ENCODE data around the gene ERCC5.

- TF ChIP-seq POLR2AphosphoS5 (IDR thresholded peaks at IDR 0.05; ENCODE audit: control insufficient read depth, insufficient read depth, low read depth, low read length) (no peak), CSDE1 (IDR thresholded peaks at IDR 0.05) (no peak), EGR1 (conservative IDR thresholded peaks at IDR 0.05) (no peak), TRIM28 (IDR thresholded peaks at IDR 0.05) (no peak), ZNF197 (CRISPR knock-in tag; IDR thresholded peaks at IDR 0.05; ENCODE audit: low read depth) (no peak), HDAC2 (IDR thresholded peaks at IDR 0.05) (no peak), EP400 (IDR thresholded peaks at IDR 0.05) (no peak), NFRKB (IDR thresholded peaks at IDR 0.05; ENCODE audit: low read depth) (no peak), YY1 (IDR thresholded peaks at IDR 0.05; ENCODE audit: borderline replicate concordance in 1 of 3, control insufficient read depth in 1 of 3, extremely low read depth in 1 of 3, insufficient read depth in 3 of 3, insufficient read length in 1 of 3, insufficient replicate concordance in 2 of 3, low read depth in 1 of 3, low read length in 2 of 3) (no peak), CTCF (IDR thresholded peaks at IDR 0.05 in 2 of 3, conservative IDR thresholded peaks at IDR 0.05 in 1 of 3; ENCODE audit: insufficient read depth in 2 of 3, low read depth in 1 of 3, low read length in 3 of 3) (no peak), POLR2AphosphoS2 (IDR thresholded peaks at IDR 0.05; ENCODE audit: low read length) (no peak), RFX5 (IDR thresholded peaks at IDR 0.05; ENCODE audit: low read depth, low read length) (no peak), RB1 (IDR thresholded peaks at IDR 0.05; ENCODE audit: low read depth) (no peak)
These were observed 51.7 kb downstream of the ERCC5 start for GRCh38 chr13:102897371-102898138.

Data from K562 (cell line).